ENCODE data around the gene TBRG4.

- TF ChIP-seq EZH2 (IDR thresholded peaks at IDR 0.05; ENCODE audit: borderline replicate concordance, low read depth, low read length, severe bottlenecking) (no peak), CTCF (IDR thresholded peaks at IDR 0.05; ENCODE audit: borderline replicate concordance, extremely low read depth, low read length, poor library complexity, severe bottlenecking) (no peak)
These were observed 35.4 kb downstream of the TBRG4 start for GRCh38 chr7:45075871-45076796.
